PC-3 (cell line): Measurements from ENCODE around the gene ASH1L. TPM values are rescaled to one million over a fixed set of nuclear protein-coding genes. Genes with fewer than 3 reads are reported as not detected.
A peak's percentile ranks its signal among the peaks of the same experiment; 100 is the strongest.

Experiments used
- ATAC-seq: fragments of 200-7000 bp; cut with Tn5 transposase; 2 replicates; pipeline ENCODE4 v1.9.1; 2020; ENCODE audit warnings: mild to moderate bottlenecking, moderate library complexity
- BruUV-seq: library from RNA; stranded (reverse); fragments of 400-500 nt; replicated peaks from 2 replicates; lab custom pipeline; 2021; lab: Mats Ljungman, UMichigan
- CTCF ChIA-PET: fragments of 300-600 bp; sonication (Branson Sonifier 250); formaldehyde crosslinking; loops from one replicate; lab custom pipeline; 2022; ENCODE audit warnings: antibody characterized with exemption; lab: Charles Lee
- POLR2A ChIA-PET: fragments of 300-600 bp; sonication (Branson Sonifier 250); formaldehyde crosslinking; loops from one replicate; lab custom pipeline; 2022; ENCODE audit warnings: antibody characterized with exemption; ENCODE audit not compliant: unreplicated experiment; lab: Charles Lee
- DNase-seq: peaks from one replicate; pipeline ENCODE4 v3.0.0-alpha.2; 2015
- H2AFZ ChIP-seq: fragments of 300-600 bp; sonication (generic); 2 replicates; pipeline ENCODE4 v1.6.0; 2016; ENCODE audit warnings: antibody characterized with exemption, low read length
- H3F3A ChIP-seq: fragments of 300-600 bp; sonication (generic); one replicate; pipeline ENCODE4 v1.6.0; 2017; ENCODE audit warnings: antibody characterized with exemption, low read length, control low read depth, mild to moderate bottlenecking; ENCODE audit not compliant: unreplicated experiment
- H3K27ac ChIP-seq: fragments of 300-600 bp; sonication (generic); 2 replicates; pipeline ENCODE4 v1.5.1; 2016; ENCODE audit warnings: mild to moderate bottlenecking, low read length
- H3K27me3 ChIP-seq: fragments of 300-600 bp; sonication (generic); 2 replicates; pipeline ENCODE4 v1.6.1; 2016; ENCODE audit warnings: low read length, mixed read lengths
- H3K36me3 ChIP-seq: fragments of 300-600 bp; sonication (generic); 2 replicates; pipeline ENCODE4 v1.6.1; 2016; ENCODE audit warnings: low read depth, mixed run types, low read length, mixed read lengths
- H3K4me1 ChIP-seq: fragments of 300-600 bp; sonication (generic); 2 replicates; pipeline ENCODE4 v1.5.1; 2016; ENCODE audit warnings: low read length; ENCODE audit not compliant: insufficient read depth
- H3K4me2 ChIP-seq: fragments of 300-600 bp; sonication (generic); 2 replicates; pipeline ENCODE4 v1.6.0; 2016; ENCODE audit warnings: low read length
- H3K4me3 ChIP-seq: fragments of 300-600 bp; sonication (generic); 2 replicates; pipeline ENCODE4 v1.5.1; 2016; ENCODE audit warnings: mild to moderate bottlenecking, low read length, mixed read lengths
- H3K79me2 ChIP-seq: fragments of 300-600 bp; sonication (generic); 2 replicates; pipeline ENCODE4 v1.6.1; 2017; ENCODE audit warnings: low read length, mixed read lengths
- H3K9ac ChIP-seq: fragments of 300-600 bp; sonication (generic); 2 replicates; pipeline ENCODE4 v1.6.0; 2016; ENCODE audit warnings: mild to moderate bottlenecking, low read length
- H3K9me2 ChIP-seq: fragments of 300-600 bp; sonication (generic); replicated peaks from 2 replicates; pipeline ENCODE4 v1.6.1; 2016; ENCODE audit warnings: mixed run types, low read length, mixed read lengths
- H3K9me3 ChIP-seq: fragments of 300-600 bp; sonication (generic); 2 replicates; pipeline ENCODE4 v1.6.1; 2016; ENCODE audit warnings: low read length, mixed read lengths
- H4K20me1 ChIP-seq: fragments of 300-600 bp; sonication (generic); 2 replicates; pipeline ENCODE4 v1.6.1; 2016; ENCODE audit warnings: low read length, mixed read lengths
- EZH2 ChIP-seq: fragments of 300-600 bp; sonication (generic); IDR thresholded peaks from one replicate; pipeline ENCODE4 v1.6.1; 2017; ENCODE audit warnings: antibody characterized with exemption, mild to moderate bottlenecking, low read length; ENCODE audit not compliant: unreplicated experiment
- EZH2phosphoT487 ChIP-seq: fragments of 300-600 bp; sonication (generic); IDR thresholded peaks from 2 replicates; pipeline ENCODE4 v1.6.1; 2018; ENCODE audit warnings: mild to moderate bottlenecking, antibody characterized with exemption, low read length, borderline replicate concordance
- intact Hi-C: fragments of 100-400 bp; cut with micrococcal nuclease; formaldehyde crosslinking; loops from 2 replicates; pipeline ENCODE4 v1.9.0; 2023
- total RNA-seq: library from RNA; depleted of rRNA; stranded (reverse); fragments of >200 nt; gene quantifications from 2 replicates; pipeline ENCODE4 v1.2.3, GENCODE V29; 2014
- TF ChIP-seq, protein P1 (sequence below): fragments of 300-600 bp; sonication (generic); conservative IDR thresholded peaks from 2 replicates; pipeline ENCODE4 v1.5.1; 2017; ENCODE audit warnings: antibody characterized with exemption, low read depth, mild to moderate bottlenecking, low read length

ASH1L gene
- total RNA-seq, 1 experiment from 2014 or later = 27.6 TPM

DNA sequence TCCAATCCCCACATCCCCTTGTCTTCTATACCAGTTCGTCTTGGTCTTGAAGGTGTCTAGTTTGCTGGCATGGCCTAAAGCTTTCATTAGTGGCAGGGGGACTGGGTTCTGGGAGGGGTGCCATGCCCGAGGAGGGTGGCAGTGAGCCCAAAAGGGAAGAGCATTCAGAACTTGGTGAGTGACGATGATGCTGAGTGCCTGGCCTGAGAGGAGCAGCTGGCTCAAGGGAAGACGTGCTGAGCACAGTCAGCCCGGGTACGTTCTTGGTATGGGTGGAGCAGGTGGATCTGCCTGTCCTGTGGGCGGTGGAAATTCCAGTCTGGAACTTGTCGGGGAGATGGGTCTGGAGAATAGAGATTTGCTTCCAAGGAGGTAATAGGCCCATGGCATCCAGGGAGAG lies 249.3 kb downstream of the ASH1L start:
- no peaks in the 10 kb centered on the region for H3K27me3 ChIP-seq
- H3F3A ChIP-seq = no peaks in the 10 kb centered on the region
- H3K9ac ChIP-seq = no peak overlapping the region
- POLR2A ChIA-PET = no interaction called here
- CTCF ChIA-PET = no interaction called here
- TF ChIP-seq EZH2phosphoT487 (no peak), EZH2 (no peak)
- TF ChIP-seq, protein P1, sequence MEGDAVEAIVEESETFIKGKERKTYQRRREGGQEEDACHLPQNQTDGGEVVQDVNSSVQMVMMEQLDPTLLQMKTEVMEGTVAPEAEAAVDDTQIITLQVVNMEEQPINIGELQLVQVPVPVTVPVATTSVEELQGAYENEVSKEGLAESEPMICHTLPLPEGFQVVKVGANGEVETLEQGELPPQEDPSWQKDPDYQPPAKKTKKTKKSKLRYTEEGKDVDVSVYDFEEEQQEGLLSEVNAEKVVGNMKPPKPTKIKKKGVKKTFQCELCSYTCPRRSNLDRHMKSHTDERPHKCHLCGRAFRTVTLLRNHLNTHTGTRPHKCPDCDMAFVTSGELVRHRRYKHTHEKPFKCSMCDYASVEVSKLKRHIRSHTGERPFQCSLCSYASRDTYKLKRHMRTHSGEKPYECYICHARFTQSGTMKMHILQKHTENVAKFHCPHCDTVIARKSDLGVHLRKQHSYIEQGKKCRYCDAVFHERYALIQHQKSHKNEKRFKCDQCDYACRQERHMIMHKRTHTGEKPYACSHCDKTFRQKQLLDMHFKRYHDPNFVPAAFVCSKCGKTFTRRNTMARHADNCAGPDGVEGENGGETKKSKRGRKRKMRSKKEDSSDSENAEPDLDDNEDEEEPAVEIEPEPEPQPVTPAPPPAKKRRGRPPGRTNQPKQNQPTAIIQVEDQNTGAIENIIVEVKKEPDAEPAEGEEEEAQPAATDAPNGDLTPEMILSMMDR = no peak
- H3K9me3 ChIP-seq = no peaks in the 10 kb centered on the region
- H3K27ac ChIP-seq = no peak overlapping the region
- peaks cover 36% of the 10 kb centered on the region for H3K36me3 ChIP-seq
- H2AFZ ChIP-seq = no peak overlapping the region
- no peak overlapping the region for H3K4me3 ChIP-seq
- H3K4me2 ChIP-seq = no peak overlapping the region
- H4K20me1 ChIP-seq = no peaks in the 10 kb centered on the region
- intact Hi-C loops = no loop called here
- ATAC-seq (no peak), DNase-seq (no peak)
- H3K4me1 ChIP-seq = peaks cover 9% of the 10 kb centered on the region; the same call in 1 of the 2 replicates
- H3K9me2 ChIP-seq = no peaks in the 10 kb centered on the region
- peaks cover 43% of the 10 kb centered on the region for H3K79me2 ChIP-seq
- BruUV-seq = no TSS peak

DNA sequence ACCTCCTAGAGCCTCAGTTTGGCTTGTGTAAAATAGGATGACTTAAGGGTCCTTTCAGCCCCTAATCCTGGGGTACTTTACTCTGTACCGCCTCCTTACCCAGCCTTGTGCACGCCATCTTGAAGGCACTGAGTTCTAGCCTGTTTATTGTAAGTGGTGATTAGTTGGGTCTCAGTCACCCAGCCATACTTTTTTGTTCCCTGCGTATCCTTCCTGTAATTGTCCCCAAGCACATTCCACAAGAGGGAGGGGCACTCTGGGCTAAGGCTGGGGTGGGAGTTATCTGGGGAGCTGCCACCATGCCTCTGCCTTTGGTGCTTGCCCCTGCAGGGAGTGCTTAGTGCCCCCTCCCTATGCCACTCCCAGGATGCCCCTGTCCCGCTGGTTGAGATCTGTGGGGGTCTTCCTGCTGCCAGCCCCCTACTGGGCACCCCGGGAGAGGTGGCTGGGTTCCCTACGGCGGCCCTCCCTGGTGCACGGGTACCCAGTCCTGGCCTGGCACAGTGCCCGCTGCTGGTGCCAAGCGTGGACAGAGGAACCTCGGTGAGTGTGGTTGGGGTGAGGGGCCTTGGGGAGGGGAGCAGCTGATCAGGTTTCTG lies 253.1 kb downstream of the ASH1L start:
- H3K27me3 ChIP-seq = no peaks in the 10 kb centered on the region
- ChIA-PET CTCF (no interaction called here), POLR2A (no interaction called here)
- H3K36me3 ChIP-seq = peaks cover 25% of the 10 kb centered on the region
- TF ChIP-seq EZH2phosphoT487 (no peak), EZH2 (no peak)
- TF ChIP-seq, protein P1 = 0 out of 2 replicates have a peak, but pooled peaks have one; percentile 18
- peak overlapping the region; percentile 92 for H3K4me3 ChIP-seq
- intact Hi-C loops = loop anchor here (2.0 kb wide), 1 partner anchor 65 kb away; no protein-coding TSS in a partner anchor
- H4K20me1 ChIP-seq = no peaks in the 10 kb centered on the region
- H3K9ac ChIP-seq = peak overlapping the region; percentile 96
- peak; percentile 46 for DNase-seq
- H3K9me3 ChIP-seq = no peaks in the 10 kb centered on the region
- H3K27ac ChIP-seq = peak overlapping the region; percentile 73
- BruUV-seq = no TSS peak
- peaks cover 17% of the 10 kb centered on the region; the same call in 1 of the 2 replicates for H3K4me1 ChIP-seq
- no peaks in the 10 kb centered on the region for H3K9me2 ChIP-seq
- no peaks in the 10 kb centered on the region for H3F3A ChIP-seq
- peak; percentile 2 for ATAC-seq
- peak overlapping the region; percentile 67 for H2AFZ ChIP-seq
- H3K79me2 ChIP-seq = peaks cover 43% of the 10 kb centered on the region
- H3K4me2 ChIP-seq = peak overlapping the region; percentile 93
